ENCODE results near the gene GRIK4.

GRIK4 gene

DNA sequence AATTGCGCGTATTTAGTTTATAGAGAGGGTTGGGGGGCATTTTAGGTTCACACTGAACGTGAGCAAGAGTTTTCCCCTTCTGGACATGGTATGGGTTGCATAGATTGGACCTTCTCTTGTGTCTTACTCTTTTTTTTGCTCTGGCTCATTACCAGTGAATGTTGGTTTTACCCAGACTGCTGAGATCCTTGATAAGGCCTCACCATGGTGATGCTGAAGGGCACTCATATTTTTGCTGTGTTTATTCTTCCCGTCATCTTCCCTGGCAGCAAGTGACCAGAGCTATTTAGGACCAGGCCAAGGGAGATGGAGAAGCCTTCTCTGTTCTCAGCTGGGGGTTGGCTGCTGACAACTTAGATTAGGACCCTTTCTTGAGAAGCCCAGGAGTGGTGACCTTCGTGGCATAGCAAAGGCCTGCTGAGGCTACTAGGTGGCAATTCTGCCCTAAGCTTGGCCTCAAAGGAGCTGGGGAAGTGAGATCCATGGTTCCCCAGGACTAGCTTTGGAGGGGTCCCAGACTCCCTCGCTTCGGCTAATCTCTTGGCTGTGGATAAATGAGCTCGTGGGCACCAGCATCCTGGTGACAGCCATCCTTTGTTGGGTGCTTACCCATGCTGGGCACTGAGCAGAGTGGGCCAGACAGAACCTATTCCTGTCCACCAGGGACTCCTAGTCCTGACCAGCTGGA is 47.3 kb downstream of the GRIK4 start:
- H3K4me2 ChIP-seq (ENCODE audit: low read length) = no peak overlapping the region
- H3K36me3 ChIP-seq (ENCODE audit: insufficient read depth, low read length) = no peaks in the 10 kb centered on the region
- no peaks in the 10 kb centered on the region for H3K4me1 ChIP-seq (ENCODE audit: control insufficient read depth, insufficient read depth, low read length)
- no peak overlapping the region for H3K4me3 ChIP-seq (ENCODE audit: low read length)
- peaks cover 43% of the 10 kb centered on the region for H3K27me3 ChIP-seq (ENCODE audit: control insufficient read depth, insufficient read depth, low read length)
- H3K9ac ChIP-seq (ENCODE audit: low read depth, low read length) = no peak overlapping the region
- no peaks in the 10 kb centered on the region for H3K9me3 ChIP-seq (replicated peaks; ENCODE audit: low read length)

DNA sequence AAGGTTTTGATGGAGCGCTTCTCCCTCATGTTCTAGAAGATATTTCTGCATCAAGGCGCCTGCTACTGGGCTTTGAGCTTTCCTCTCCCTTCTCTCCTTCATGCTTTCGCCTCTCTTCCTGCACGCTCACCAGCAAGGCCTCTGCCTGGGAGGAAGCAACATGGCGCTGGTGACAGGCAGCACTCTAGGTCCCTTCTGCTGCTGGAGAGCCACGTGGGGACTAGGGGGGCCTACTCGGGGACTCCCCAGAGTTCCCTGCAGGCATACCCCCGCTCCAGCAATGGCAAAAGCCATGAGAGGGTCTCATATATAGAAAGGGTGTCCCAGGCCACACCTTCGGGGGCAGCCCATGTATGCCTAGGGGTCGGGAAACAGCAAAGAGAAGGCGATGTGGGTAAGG is 49.7 kb downstream of the GRIK4 start:
- Histone ChIP-seq H3K27me3 (ENCODE audit: control insufficient read depth, insufficient read depth, low read length) (peaks cover 32% of the 10 kb centered on the region), H3K4me1 (ENCODE audit: control insufficient read depth, insufficient read depth, low read length) (peaks cover 21% of the 10 kb centered on the region), H3K9me3 (replicated peaks; ENCODE audit: low read length) (no peaks in the 10 kb centered on the region), H3K4me2 (ENCODE audit: low read length) (no peak overlapping the region), H3K4me3 (ENCODE audit: low read length) (no peak overlapping the region), H3K9ac (ENCODE audit: low read depth, low read length) (no peak overlapping the region), H3K36me3 (ENCODE audit: insufficient read depth, low read length) (no peaks in the 10 kb centered on the region)

DNA sequence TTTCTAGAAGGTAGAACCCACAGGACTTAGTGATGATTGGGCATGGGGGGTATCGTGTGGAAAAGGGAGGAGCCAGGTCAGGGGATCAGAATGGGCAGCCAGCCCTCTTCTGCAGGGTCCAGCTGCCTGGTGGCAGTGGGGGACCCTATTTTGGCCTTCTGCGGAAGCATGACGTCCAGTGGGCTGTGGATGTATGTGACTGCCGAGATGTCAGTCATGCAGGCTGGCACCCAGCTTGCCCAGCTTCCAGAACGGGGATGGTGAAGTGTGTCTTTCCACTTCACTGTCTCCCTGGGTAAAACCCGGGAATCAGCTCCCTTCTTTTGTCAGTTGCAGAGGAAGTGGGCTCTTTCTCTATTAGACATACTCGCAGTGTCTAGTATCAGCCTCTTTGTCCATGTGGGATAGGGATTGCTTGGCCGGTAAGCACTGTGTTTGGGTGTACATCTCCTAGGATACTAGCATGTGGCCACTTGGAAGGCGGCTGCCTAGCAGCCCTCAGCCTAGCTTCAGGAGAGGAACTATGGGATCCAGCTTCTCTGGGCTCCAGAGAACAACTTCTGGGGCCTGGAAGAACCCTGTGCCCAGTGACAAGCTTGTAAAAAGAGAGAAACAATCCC is 51.4 kb downstream of the GRIK4 start:
- H3K4me3 ChIP-seq (ENCODE audit: low read length) = no peak overlapping the region
- peaks cover 22% of the 10 kb centered on the region for H3K27me3 ChIP-seq (ENCODE audit: control insufficient read depth, insufficient read depth, low read length)
- no peaks in the 10 kb centered on the region for H3K36me3 ChIP-seq (ENCODE audit: insufficient read depth, low read length)
- no peak overlapping the region for H3K4me2 ChIP-seq (ENCODE audit: low read length)
- H3K9ac ChIP-seq (ENCODE audit: low read depth, low read length) = no peak overlapping the region
- peaks cover 23% of the 10 kb centered on the region for H3K4me1 ChIP-seq (ENCODE audit: control insufficient read depth, insufficient read depth, low read length)
- H3K9me3 ChIP-seq (replicated peaks; ENCODE audit: low read length) = no peaks in the 10 kb centered on the region

DNA sequence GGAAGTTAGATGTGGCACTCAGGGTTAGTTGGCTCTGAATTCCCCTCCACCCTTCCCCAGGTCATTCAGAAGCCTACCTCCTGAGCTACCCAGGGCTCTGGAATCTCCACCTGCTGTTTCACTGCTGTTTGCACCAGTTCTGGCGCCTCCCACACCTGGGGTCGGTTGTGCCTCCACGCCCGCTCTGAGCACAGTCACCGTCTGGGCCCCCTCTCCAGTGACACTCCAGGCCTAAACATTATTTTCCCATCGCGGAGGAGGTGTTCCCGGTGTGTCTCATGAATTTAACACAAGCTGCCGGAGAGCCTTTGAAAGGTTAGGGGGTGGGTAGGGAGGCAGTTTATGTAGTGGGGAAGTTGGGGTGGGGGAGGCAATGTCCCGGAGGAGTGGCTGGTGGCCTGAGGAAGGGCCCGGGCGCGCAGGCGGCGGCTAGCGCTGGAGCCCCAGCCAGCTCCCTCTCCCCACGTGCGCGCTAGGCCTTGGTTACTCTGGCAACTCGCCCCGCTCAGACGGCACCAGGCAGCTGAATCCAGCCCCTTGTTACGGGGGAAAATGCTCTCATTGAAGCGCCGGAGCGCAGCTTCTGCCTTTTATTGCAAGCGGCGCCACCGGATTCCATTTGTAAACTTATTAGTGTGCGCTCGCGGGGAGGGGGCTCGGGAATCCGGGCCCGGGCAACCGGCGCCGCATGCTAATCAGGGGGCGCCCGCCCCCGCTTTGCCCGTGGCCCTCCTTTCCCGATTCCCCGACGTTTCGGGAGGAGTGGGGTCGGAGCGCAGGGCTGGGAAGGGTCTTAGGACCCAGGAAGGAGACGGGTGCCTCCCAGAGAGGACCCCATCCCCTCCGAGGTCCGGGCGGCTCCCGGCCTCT is 52.4 kb downstream of the GRIK4 start:
- Histone ChIP-seq H3K27me3 (ENCODE audit: control insufficient read depth, insufficient read depth, low read length) (peaks cover 22% of the 10 kb centered on the region), H3K4me3 (ENCODE audit: low read length) (peak overlapping the region; percentile 67), H3K36me3 (ENCODE audit: insufficient read depth, low read length) (no peaks in the 10 kb centered on the region), H3K4me2 (ENCODE audit: low read length) (peak overlapping the region; percentile 91), H3K9me3 (replicated peaks; ENCODE audit: low read length) (no peaks in the 10 kb centered on the region), H3K4me1 (ENCODE audit: control insufficient read depth, insufficient read depth, low read length) (peaks cover 23% of the 10 kb centered on the region), H3K9ac (ENCODE audit: low read depth, low read length) (peak overlapping the region; percentile 61)

DNA sequence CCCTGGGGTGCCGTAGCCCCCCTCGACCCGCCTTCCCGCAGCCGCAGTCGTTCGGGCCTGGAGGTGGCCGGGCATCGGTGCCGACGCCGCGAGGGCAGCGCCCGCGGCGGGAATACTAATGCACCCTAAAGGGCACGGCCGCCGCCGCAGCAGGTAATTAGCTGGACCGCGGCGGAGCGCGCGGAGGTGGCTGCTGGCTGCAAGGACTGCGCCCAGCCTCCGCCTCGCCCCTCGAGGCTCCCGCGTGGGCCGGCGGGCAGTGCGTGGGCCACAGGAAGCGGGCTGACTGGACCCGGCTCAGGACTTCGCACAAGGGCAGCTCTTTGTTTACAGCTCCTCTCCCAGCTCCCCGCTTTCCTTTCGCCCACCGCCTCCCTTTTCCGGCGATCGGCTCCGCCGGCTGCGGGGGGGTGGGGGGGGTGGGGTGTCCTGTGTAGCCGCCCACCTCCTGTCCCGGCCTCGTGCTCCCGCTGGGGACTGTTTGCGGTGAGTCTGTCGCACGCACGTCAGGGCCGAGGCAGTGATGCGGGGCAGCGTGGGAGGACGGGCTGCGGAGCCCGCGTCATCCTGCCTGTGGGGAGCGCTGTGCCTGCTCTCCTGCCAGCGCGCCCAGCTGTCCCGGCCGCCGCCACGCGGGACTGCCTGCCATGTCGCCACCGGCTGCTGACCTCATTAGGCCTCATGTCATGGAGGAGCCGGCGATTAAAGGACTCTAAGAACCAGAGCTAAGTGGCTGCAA is 53.2 kb downstream of the GRIK4 start:
- Histone ChIP-seq H3K4me2 (ENCODE audit: low read length) (peak overlapping the region; percentile 91), H3K27me3 (ENCODE audit: control insufficient read depth, insufficient read depth, low read length) (peaks cover 22% of the 10 kb centered on the region)

DNA sequence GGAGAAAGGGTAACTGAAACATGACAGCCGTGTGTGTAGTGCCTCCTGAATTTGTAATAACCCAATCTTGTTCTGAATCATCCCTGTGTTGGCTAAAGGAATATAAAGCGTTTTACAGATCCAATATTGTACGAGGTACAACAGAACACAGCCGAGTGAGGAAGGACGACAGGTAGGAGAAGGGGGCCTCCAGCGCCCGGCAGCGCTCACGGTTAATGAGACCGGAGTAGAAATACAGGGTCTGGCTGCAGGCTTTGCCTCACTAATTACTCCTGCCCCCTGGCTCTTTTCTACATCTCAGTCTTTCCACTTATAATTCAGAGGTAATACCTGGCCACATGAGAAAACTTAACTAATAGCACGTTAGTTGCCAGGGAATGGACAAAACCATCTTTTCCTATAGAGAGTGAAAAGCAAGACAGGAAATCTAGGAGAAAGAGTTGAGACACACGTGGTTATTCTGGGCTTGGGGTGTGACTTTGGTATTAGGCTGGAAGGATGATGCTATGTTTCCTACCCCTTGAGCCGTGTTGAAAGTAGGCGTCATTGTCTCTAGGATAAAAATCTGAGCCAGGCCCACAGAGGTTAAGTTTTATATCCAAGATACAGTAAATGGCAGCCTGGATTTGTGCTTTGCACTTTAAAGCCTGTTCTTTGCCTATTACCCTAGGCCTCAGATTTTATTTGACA is 54.1 kb downstream of the GRIK4 start:
- Histone ChIP-seq H3K27me3 (ENCODE audit: control insufficient read depth, insufficient read depth, low read length) (peaks cover 22% of the 10 kb centered on the region), H3K9me3 (replicated peaks; ENCODE audit: low read length) (no peaks in the 10 kb centered on the region), H3K9ac (ENCODE audit: low read depth, low read length) (peak overlapping the region; percentile 61), H3K36me3 (ENCODE audit: insufficient read depth, low read length) (no peaks in the 10 kb centered on the region), H3K4me3 (ENCODE audit: low read length) (peak overlapping the region; percentile 67), H3K4me1 (ENCODE audit: control insufficient read depth, insufficient read depth, low read length) (peaks cover 23% of the 10 kb centered on the region), H3K4me2 (ENCODE audit: low read length) (peak overlapping the region; percentile 91)

More for the DNA sequence above, 53.2 kb downstream of the GRIK4 start:
- Histone ChIP-seq H3K36me3 (ENCODE audit: insufficient read depth, low read length) (no peaks in the 10 kb centered on the region), H3K4me1 (ENCODE audit: control insufficient read depth, insufficient read depth, low read length) (peaks cover 23% of the 10 kb centered on the region), H3K9me3 (replicated peaks; ENCODE audit: low read length) (no peaks in the 10 kb centered on the region), H3K4me3 (ENCODE audit: low read length) (peak overlapping the region; percentile 67), H3K9ac (ENCODE audit: low read depth, low read length) (peak overlapping the region; percentile 61)

DNA sequence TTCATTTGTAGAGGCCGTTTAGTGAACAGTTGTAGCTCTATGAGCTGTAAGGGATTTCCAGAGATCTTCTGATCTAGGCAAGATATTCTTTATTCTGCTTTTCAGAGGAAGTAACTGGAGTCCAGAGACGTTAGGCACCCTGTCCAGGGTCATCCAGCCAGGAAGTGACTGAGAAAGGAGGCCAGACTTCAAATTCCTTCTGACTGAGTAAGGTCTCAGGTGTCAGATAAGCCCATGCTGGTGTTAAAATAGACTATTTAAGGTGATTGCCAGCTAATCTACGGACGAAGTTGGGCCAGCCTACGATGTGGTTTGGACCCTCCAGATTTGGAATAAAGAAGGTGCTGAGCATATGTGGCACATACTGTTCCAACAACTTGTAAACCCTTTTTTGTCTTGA is 54.6 kb downstream of the GRIK4 start:
- Histone ChIP-seq H3K36me3 (ENCODE audit: insufficient read depth, low read length) (no peaks in the 10 kb centered on the region), H3K4me3 (ENCODE audit: low read length) (no peak overlapping the region), H3K4me2 (ENCODE audit: low read length) (no peak overlapping the region), H3K9ac (ENCODE audit: low read depth, low read length) (no peak overlapping the region), H3K4me1 (ENCODE audit: control insufficient read depth, insufficient read depth, low read length) (peaks cover 23% of the 10 kb centered on the region), H3K27me3 (ENCODE audit: control insufficient read depth, insufficient read depth, low read length) (peaks cover 27% of the 10 kb centered on the region), H3K9me3 (replicated peaks; ENCODE audit: low read length) (no peaks in the 10 kb centered on the region)

DNA sequence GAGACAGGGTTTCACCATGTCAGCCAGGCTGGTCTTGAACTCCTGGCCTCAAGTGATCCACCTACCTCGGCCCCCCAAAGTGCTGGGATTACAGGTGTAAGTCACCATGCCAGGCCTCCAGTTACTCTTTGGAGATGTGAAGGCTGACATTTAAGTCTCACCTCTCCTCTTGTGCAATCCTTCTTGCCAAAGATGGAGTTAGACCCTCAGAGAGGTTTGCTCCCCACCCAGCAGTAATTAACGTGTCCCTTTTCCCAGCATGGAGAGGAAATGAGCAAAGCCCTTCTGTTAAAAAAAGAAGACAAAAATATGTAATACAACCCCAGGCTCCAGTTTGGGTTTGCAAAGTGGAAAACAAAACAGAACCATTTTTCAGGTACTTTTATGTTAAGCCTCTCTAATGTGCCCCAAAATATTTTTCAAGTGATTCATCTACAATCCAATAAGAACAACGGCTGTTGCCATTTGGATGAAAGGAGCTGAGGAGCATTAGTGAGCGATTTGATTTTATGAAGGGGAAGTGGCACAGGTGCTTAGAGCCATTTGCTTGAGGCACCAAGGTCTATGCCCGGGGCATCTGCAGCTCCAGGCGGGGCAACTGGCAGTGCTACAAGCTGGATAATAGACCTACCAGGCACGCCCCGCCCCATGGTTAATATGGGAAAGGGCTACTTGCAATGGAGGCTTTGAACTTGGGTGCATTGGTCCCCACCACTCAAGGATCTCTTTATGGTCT is 57.2 kb downstream of the GRIK4 start:
- Histone ChIP-seq H3K4me1 (ENCODE audit: control insufficient read depth, insufficient read depth, low read length) (peaks cover 23% of the 10 kb centered on the region), H3K9me3 (replicated peaks; ENCODE audit: low read length) (no peaks in the 10 kb centered on the region), H3K4me3 (ENCODE audit: low read length) (no peak overlapping the region), H3K36me3 (ENCODE audit: insufficient read depth, low read length) (no peaks in the 10 kb centered on the region), H3K27me3 (ENCODE audit: control insufficient read depth, insufficient read depth, low read length) (peaks cover 15% of the 10 kb centered on the region), H3K4me2 (ENCODE audit: low read length) (no peak overlapping the region), H3K9ac (ENCODE audit: low read depth, low read length) (no peak overlapping the region)

DNA sequence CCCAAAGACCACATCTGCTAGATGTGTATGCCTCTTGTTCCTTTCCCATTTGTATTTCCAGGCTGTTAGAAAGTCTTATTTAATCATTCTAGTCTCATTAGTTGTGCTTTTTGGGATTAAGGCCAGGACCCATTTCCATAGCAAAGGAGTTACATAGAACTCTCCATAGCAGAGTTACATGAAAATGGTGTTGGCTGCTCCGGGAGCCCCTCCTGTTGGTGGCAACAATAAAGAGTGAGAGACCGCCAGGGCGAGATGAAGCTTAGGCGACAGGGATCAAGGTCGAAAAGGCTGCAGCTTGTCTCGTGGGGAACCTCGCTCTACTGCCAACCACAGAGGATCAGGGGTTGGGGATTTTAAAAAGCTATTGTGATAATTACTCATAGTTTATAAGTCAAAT is 58.3 kb downstream of the GRIK4 start:
- peaks cover 9% of the 10 kb centered on the region for H3K27me3 ChIP-seq (ENCODE audit: control insufficient read depth, insufficient read depth, low read length)
- H3K9ac ChIP-seq (ENCODE audit: low read depth, low read length) = no peak overlapping the region
- H3K9me3 ChIP-seq (replicated peaks; ENCODE audit: low read length) = no peaks in the 10 kb centered on the region
- H3K4me2 ChIP-seq (ENCODE audit: low read length) = no peak overlapping the region
- H3K4me3 ChIP-seq (ENCODE audit: low read length) = no peak overlapping the region
- peaks cover 15% of the 10 kb centered on the region for H3K4me1 ChIP-seq (ENCODE audit: control insufficient read depth, insufficient read depth, low read length)
- no peaks in the 10 kb centered on the region for H3K36me3 ChIP-seq (ENCODE audit: insufficient read depth, low read length)

DNA sequence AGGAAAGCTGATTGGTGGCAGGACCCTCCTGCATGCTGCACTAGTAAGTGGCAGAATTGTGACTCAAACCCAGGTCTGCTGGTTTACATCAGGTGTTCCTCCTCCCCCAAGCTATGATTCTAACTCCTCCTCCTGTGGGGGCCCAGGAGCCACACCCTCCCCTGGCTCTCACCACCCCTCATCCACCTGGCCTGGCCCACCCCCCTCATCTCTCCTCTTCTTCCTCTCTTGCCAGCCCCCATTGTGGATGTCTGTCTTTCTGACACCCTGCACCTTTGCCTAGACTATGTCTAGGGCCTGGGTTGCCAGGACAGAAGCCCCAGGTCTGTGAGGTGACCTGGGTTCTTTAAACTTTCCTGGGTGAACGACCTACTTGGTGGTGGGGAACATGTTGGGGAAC is 59.9 kb downstream of the GRIK4 start:
- Histone ChIP-seq H3K4me1 (ENCODE audit: control insufficient read depth, insufficient read depth, low read length) (no peaks in the 10 kb centered on the region), H3K9me3 (replicated peaks; ENCODE audit: low read length) (no peaks in the 10 kb centered on the region), H3K4me2 (ENCODE audit: low read length) (no peak overlapping the region), H3K27me3 (ENCODE audit: control insufficient read depth, insufficient read depth, low read length) (peaks cover 14% of the 10 kb centered on the region), H3K36me3 (ENCODE audit: insufficient read depth, low read length) (no peaks in the 10 kb centered on the region), H3K9ac (ENCODE audit: low read depth, low read length) (no peak overlapping the region), H3K4me3 (ENCODE audit: low read length) (no peak overlapping the region)
